Adrenal gland (tissue), 12 donors: Measurements from ENCODE around the gene DNAH8. TPM values are rescaled to one million over a fixed set of nuclear protein-coding genes. Genes with fewer than 3 reads are reported as not detected.

ENCODE experiments used
- DNase-seq, 7 donors: peaks; one replicate each; pipeline ENCODE4 v3.0.0-alpha.2; 2019 to 2020
- H3K27ac ChIP-seq, 5 donors: fragments of 200-600 bp; sonication (generic) in 4 of 5; 1 replicate in 3 of 5; 2 replicates in 2 of 5; pipeline versions ENCODE4 v1.5.1 to v1.8.0; 2016 to 2020; ENCODE audit warnings: mild to moderate bottlenecking in 1 of 5
- H3K27me3 ChIP-seq: fragments of 200-600 bp; 2 replicates; pipeline ENCODE4 v1.8.0; 2021
- H3K36me3 ChIP-seq, 2 donors: fragments of 200-600 bp; replicated peaks in 1 of 2; 1 replicate in 1 of 2; 2 replicates in 1 of 2; pipeline versions ENCODE4 v1.5.1 to v1.8.0; 2018 to 2022
- H3K4me1 ChIP-seq, 2 donors: fragments of 200-600 bp; replicated peaks in 1 of 2; 1 replicate in 1 of 2; 2 replicates in 1 of 2; pipeline versions ENCODE4 v1.5.1 to v1.8.0; 2018 to 2021
- H3K4me3 ChIP-seq, 4 donors: fragments of 200-600 bp; sonication (generic) in 3 of 4; one replicate each; pipeline ENCODE4 v1.5.1; 2016 to 2018
- H3K9me3 ChIP-seq, 3 donors: fragments of 200-600 bp; sonication (generic) in 1 of 3; replicated peaks in 1 of 3; 1 replicate in 2 of 3; 2 replicates in 1 of 3; pipeline versions ENCODE4 v1.5.1 to v1.8.0; 2016 to 2021
- CTCF ChIP-seq, 6 experiments: fragments of 450-650 bp in 4 of 6; fragments of 200-600 bp in 2 of 6; sonication (generic) in 1 of 6; IDR thresholded peaks; 1 replicate in 5 of 6; 2 replicates in 1 of 6; pipeline versions ENCODE4 v1.5.1 to v1.8.0; 2016 to 2021; ENCODE audit warnings: antibody characterized with exemption in 6 of 6, mild to moderate bottlenecking in 2 of 6, moderate library complexity in 1 of 6
- POLR2A ChIP-seq, 2 donors: fragments of 450-650 bp; IDR thresholded peaks; one replicate each; pipeline ENCODE4 v1.6.1; 2017; ENCODE audit warnings: antibody characterized with exemption in 2 of 2, mild to moderate bottlenecking in 2 of 2, moderate library complexity in 1 of 2
- WGBS, 4 donors: extraction: QIAGEN DNeasy Blood & Tissue Kit in 2 of 4; methylation state at CpG; one replicate each; pipeline versions ENCODE4 v1.1.5 to v1.1.7; 2013 to 2017; 5-methylcytosine and 5-hydroxymethylcytosine counted together
- intact Hi-C, 2 donors: fragments of 100-400 bp; cut with DNase I; formaldehyde crosslinking; loops; one replicate each; pipeline versions ENCODE4 v1.14.1 to v1.15.0; 2022 to 2023
- polyA plus RNA-seq, 3 donors: library from polyadenylated mRNA; stranded (reverse); fragments of 200-250 nt in 2 of 3; fragments of 350-450 nt in 1 of 3; fragmentation: Illumina TruSeq in 1 of 3; extraction: RNeasy Lipid Tissue Mini Kit (QIAGEN cat#74804) in 1 of 3; gene quantifications; one replicate each; pipeline ENCODE4 v1.2.3, GENCODE V29; 2013 to 2014
- total RNA-seq, 9 donors: library from RNA; depleted of rRNA in 4 of 9; stranded (reverse); fragments of >200 nt in 4 of 9; fragments of 120-200 nt in 1 of 9; fragmentation: NEBNext Ultra II Directional in 1 of 9; extraction: Animal tissue kit (Norgen Biotek cat#: 25700) in 1 of 9; gene quantifications; one replicate each; pipeline versions ENCODE4 v1.1.0 to v1.2.4, GENCODE V29; 2013 to 2023
- donor health status: healthy with polysubstance abuse.
- donor health status: Bipolar disorder and iron deficiency.
- donor health status: DM: yes; HTN: yes; CAD: no.
- donor health status: DM: no; HTN: no; CAD: no.
- donor health status: DM: no; HTN: no; CAD: no.
- donor health status: DM: yes; HTN: yes; CAD: no.

DNAH8 gene
- total and polyA plus RNA-seq, 12 donors: under 0.01 to 0.02 TPM; not detected in 10

- no peaks in the 10 kb centered on the region for H3K36me3 ChIP-seq
- TF ChIP-seq CTCF (IDR thresholded peaks at IDR 0.05) (no peak), POLR2A (IDR thresholded peaks at IDR 0.05) (no peak)
- H3K27ac ChIP-seq: no peak overlapping the region
- no peak for DNase-seq
- no peaks in the 10 kb centered on the region for H3K9me3 ChIP-seq
- 84 to 97% (median 93%) methylated on average over 2 of the region's 2 CpGs for WGBS, 4 donors
- H3K4me1 ChIP-seq: no peaks in the 10 kb centered on the region
- H3K27me3 ChIP-seq: no peaks in the 10 kb centered on the region
- intact Hi-C loops: no loop called here
- H3K4me3 ChIP-seq: no peak overlapping the region
Observed at GRCh38 chr6:38853236-38853635, 138.1 kb downstream of the DNAH8 start.

GRCh38 chr6:38856492-38856891 is 141.4 kb downstream of the DNAH8 start:
- Histone ChIP-seq H3K9me3 (no peaks in the 10 kb centered on the region), H3K27me3 (no peaks in the 10 kb centered on the region), H3K36me3 (no peaks in the 10 kb centered on the region), H3K4me1 (no peaks in the 10 kb centered on the region), H3K4me3 (no peak overlapping the region), H3K27ac (no peak overlapping the region)
- DNase-seq: no peak
- 75 to 85% (median 77%) methylated on average over 2 of the region's 2 CpGs for WGBS, 4 donors
- intact Hi-C loops: no loop called here
- TF ChIP-seq CTCF (IDR thresholded peaks at IDR 0.05) (no peak), POLR2A (IDR thresholded peaks at IDR 0.05) (no peak)

- intact Hi-C loops: no loop called here
Observed at GRCh38 chr6:38857815-38858214, 142.7 kb downstream of the DNAH8 start.

GRCh38 chr6:38860041-38860440 is 144.9 kb downstream of the DNAH8 start:
- TF ChIP-seq POLR2A (IDR thresholded peaks at IDR 0.05) (no peak), CTCF (IDR thresholded peaks at IDR 0.05) (no peak)
- intact Hi-C loops: no loop called here
- no peaks in the 10 kb centered on the region for H3K9me3 ChIP-seq
- no peaks in the 10 kb centered on the region for H3K27me3 ChIP-seq
- no peak overlapping the region for H3K4me3 ChIP-seq
- no peaks in the 10 kb centered on the region for H3K4me1 ChIP-seq
- no peak for DNase-seq
- no peaks in the 10 kb centered on the region for H3K36me3 ChIP-seq
- no peak overlapping the region for H3K27ac ChIP-seq
- 69 to 85% (median 81%) methylated on average over 2 of the region's 2 CpGs for WGBS, 4 donors

More at GRCh38 chr6:38857815-38858214, 142.7 kb downstream of the DNAH8 start:
- H3K27ac ChIP-seq: no peak overlapping the region
- H3K4me3 ChIP-seq: no peak overlapping the region
- no peaks in the 10 kb centered on the region for H3K4me1 ChIP-seq
- WGBS, 4 donors: 82 to 93% (median 89%) methylated on average over 5 of the region's 5 CpGs
- no peak for DNase-seq
- no peak for TF ChIP-seq CTCF (IDR thresholded peaks at IDR 0.05)
- H3K36me3 ChIP-seq: no peaks in the 10 kb centered on the region
- H3K9me3 ChIP-seq: no peaks in the 10 kb centered on the region
- no peaks in the 10 kb centered on the region for H3K27me3 ChIP-seq
